SK-N-SH (cell line): ENCODE results near the gene OTUD6A.

ENCODE experiments used
- CTCF ChIP-seq: fragments of 200-600 bp; sonication (generic); IDR thresholded peaks from 2 replicates; pipeline ENCODE4 v1.6.1; 2017; ENCODE audit warnings: antibody characterized with exemption, mild to moderate bottlenecking, moderate library complexity
- EP300 ChIP-seq, 2 experiments: IDR thresholded peaks; 2 replicates each; pipeline versions ENCODE4 v1.4.0 to v1.6.1; 2012; ENCODE audit warnings: borderline replicate concordance in 1 of 2, low read depth in 1 of 2, low read length in 1 of 2
- SIN3A ChIP-seq: IDR thresholded peaks from 2 replicates; pipeline ENCODE4 v1.6.1; 2012; ENCODE audit warnings: low read depth, mild to moderate bottlenecking, low read length, moderate library complexity, borderline replicate concordance
- SMC3 ChIP-seq: IDR thresholded peaks from 2 replicates; pipeline ENCODE4 v1.6.1; 2012; ENCODE audit warnings: low read depth, low read length, improper control_type of control experiment
- TAF1 ChIP-seq: IDR thresholded peaks from 2 replicates; pipeline ENCODE4 v1.6.1; 2012; ENCODE audit warnings: low read depth, mild to moderate bottlenecking, low read length, moderate library complexity, borderline replicate concordance

GRCh38 chrX:70054391-70054790 lies 7.9 kb upstream of the OTUD6A start:
- TF ChIP-seq TAF1 (no peak), SIN3A (no peak), SMC3 (no peak), EP300 (IDR thresholded peaks at IDR 0.05; ENCODE audit: borderline replicate concordance in 1 of 2, low read depth in 1 of 2, low read length in 1 of 2) (no peak), CTCF (no peak)
